Ovary (tissue), 3 donors: ENCODE measurements around the gene MYH2.

Experiments
- CTCF ChIP-seq, 3 donors: fragments of 450-650 bp in 2 of 3; fragments of 200-600 bp in 1 of 3; IDR thresholded peaks; one replicate each; pipeline versions ENCODE4 v1.5.1 to v1.8.0; 2016 to 2022; ENCODE audit warnings: antibody characterized with exemption in 3 of 3, mild to moderate bottlenecking in 1 of 3
- POLR2A ChIP-seq: fragments of 450-650 bp; IDR thresholded peaks from one replicate; pipeline ENCODE4 v1.6.1; 2017; ENCODE audit warnings: antibody characterized with exemption, mild to moderate bottlenecking, moderate library complexity
- donor health status: DM: no; HTN: no; CAD: no.

- no peak for TF ChIP-seq CTCF (IDR thresholded peaks at IDR 0.05)
- TF ChIP-seq POLR2A: no peak
These were observed 40.2 kb upstream of the MYH2 start for GRCh38 chr17:10589553-10590145.
